SHP77 treated with DMSO at 0.1 percent for 48 hours (cell line): Measurements from ENCODE around the gene STYX.
A peak's percentile ranks its signal among the peaks of the same experiment; 100 is the strongest.

ENCODE experiments used
- DNase-seq: peaks from one replicate; lab custom pipeline; 2025; lab: John Stamatoyannopoulos, UW

STYX gene

GRCh38 chr14:52729925-52730708, at the start of gene STYX:
Gene STYX, plus strand, starts transcription at chr14:52730166. Its CDS starts 309 bp downstream, at chr14:52730475.
- DNase-seq = peak; percentile 88

DNA sequence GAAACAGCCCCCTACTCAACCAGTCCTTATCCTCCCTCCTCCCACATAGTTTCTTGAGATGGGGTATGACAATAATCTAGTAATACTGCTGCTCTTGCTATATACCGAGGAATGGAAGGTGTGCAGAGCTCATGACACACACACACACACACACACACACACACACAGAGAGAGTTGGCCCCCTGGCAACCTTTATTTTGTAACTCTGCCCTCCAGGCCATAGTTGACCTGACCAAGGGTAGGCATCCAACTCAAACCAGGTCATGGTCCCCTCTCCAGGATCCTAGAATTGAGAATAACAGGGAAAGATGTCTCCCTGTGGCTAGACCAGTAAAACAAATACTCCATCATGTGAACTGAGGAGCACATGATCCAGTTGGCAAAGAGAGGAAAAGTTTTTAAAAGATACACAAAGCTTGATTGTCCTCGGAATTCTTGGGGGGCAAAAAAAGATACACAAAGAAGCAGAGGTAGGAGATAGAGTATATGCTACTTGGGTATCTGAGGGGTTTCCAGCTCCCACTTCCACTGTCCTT, 45.9 kb upstream of the STYX start:
- no peak for DNase-seq

DNA sequence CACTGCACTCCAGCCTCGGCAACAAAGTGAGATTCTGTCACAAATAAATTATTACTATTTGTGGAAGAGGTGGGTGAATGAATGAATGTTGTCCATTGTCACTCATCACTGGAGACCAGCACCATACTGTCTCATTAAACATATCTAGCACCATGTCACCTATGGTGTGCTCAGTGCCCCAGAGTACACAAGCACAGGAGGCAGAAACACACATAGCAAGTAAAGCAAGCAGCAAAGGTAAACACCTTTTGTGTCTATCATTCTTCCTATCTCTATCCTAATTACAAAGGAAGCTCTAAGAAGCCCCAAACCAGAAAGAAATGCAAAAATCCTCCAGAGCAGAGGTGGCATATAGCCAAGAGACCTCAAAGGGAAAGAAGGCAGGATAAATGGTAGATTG, 43.8 kb upstream of the STYX start:
- DNase-seq = no peak

- DNase-seq = no peak
Measured at GRCh38 chr14:52690983-52691760, 38.8 kb upstream of the STYX start.

DNA sequence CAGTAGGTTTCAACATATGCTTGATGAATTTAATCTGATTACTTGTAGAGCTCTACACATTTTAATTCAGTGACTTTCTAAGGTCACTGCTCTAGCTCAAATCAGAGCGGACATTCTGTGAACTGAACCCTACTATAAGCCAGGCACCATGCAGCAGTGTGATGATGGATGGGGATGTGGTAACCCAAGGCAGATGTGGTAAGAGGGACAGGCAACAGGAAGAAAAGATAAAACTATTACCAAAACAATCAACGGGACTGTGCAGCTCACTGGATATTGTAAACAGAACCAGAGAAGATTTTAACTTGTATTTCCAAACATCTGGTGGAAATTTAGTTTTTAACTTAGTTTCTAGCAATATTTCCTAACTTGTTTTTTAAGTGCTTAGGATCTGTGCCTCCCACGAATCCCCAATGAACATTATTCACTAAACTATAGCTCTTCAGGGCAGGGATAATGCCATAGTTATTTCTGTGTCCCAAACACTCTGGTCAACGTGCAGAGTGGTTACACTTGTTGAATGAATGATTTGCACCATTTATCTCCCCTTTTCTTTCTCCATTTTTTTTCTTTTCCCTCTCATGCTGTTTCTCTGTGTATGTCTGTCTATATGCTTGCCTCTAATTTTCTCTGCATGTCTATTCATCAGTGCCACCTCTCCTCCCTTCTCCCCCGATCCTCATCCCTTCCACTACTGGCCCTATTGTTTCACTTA, 37.6 kb upstream of the STYX start:
- no peak for DNase-seq

DNA sequence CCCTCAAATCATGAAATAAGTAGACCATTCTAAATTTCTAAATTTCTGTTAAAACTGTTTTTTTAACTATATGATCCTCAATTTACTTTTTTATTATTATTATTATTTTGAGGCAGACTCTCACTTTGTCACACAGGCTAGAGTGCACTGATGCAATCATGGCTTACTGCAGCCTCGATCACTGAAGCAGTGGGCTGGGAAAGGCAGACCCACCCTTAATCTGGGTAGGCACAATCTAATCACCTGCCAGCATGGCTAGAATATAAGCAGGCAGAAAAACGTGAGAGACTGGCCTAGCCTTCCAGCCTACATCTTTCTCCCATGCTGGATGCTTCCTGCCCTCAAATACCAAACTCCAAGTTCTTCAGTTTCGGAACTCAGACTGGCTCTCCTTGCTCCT, 36.9 kb upstream of the STYX start:
- no peak for DNase-seq

DNA sequence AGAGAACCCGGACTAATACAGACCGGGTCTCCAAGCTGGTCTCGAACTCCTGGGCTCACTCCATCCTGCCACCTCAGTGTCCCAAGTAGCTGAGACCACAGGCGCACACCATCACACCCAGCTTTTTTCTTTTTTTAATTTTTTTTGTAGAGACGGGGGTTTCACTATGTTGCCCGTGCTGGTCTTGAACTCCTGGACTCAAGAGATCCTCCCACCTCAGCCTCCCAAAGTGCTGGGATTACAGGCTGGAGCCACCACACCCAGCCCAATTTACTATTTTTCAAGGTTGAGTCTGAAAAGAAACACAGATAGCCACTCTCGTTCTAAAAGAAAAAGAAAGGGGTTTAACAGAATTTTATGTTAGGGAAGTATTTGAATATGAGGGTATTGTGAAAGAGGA, 36.4 kb upstream of the STYX start:
- DNase-seq = no peak

DNA sequence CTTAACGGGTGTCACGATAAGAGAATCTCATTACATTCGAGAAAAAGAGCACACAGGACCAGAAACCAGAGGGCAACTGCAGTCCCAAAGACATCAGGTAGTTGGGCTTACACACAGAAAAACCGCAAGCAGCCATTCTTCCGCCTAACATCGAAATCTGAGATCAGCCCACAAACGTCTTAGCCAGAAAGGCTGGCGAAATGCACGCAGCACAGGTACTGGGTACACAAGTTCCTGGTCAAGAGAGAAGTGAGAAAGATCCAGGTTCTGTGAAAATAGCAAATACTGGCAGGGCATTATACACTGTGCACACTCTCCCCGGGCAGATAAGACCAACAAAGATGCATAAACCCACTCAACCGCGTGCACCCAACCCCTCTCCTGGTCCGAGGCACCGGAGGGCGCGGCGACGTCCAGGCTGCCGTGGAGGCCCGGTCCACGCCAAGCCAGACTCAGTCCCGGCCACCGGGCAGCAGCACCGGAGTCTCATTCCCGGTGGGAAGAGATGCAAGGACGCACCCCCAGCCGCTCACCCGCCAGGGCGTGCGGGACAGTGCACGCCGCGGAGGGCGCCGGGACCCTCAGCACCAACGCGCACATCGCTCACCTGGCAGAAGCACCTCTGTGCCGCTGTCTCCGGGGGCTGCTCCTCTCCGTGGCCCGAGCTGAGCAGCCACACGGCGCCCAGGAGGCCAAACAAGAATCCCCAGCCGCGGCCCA, 35.0 kb upstream of the STYX start:
- no peak for DNase-seq

- no peak for DNase-seq
Measured at GRCh38 chr14:52695481-52696091, 34.4 kb upstream of the STYX start, which contains the start of gene ERO1A. Gene ERO1A, minus strand, starts transcription at chr14:52695558. Its CDS starts 77 bp downstream, at chr14:52695481.

- no peak for DNase-seq
Measured at GRCh38 chr14:52700701-52701172, 29.2 kb upstream of the STYX start.

- no peak for DNase-seq
Measured at GRCh38 chr14:52701223-52701622, 28.7 kb upstream of the STYX start.

DNA sequence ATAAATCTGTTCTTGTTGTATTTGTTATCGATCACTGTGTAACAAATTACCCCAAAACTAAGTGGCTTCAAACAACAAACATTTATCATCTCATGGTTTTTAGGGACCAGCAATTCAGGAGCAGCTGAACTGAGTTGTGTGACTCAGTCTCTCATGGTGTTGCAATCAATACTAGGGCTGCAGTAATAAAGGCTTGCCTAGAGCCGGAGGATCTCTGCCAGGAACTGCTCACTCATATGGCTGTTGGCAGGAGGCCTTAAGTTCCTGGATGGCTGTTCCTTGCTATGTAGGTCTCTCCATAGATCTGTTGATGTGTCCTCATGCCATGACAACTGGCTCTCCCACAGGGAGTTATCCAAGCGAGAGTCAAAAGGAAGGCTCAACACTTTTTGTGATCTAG, 26.7 kb upstream of the STYX start:
- DNase-seq = no peak

DNA sequence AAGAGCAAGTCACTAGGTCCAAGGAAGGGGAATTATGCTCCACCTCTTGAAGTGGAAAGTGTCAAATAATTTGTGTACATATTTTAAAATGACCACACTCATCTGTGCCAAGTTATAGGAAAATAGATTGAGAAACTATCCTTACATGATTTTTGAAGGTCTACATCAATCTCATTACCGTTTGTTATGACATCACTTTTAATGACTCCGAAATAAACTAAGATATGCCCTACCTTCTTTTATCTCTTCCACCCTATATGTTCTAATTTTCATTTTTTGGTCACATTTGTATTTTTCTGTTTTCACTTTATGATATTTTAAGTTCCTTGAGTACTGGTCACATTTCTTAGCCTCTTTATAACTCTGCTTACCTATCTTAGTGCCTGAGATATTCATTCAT, 26.3 kb upstream of the STYX start:
- no peak for DNase-seq

DNA sequence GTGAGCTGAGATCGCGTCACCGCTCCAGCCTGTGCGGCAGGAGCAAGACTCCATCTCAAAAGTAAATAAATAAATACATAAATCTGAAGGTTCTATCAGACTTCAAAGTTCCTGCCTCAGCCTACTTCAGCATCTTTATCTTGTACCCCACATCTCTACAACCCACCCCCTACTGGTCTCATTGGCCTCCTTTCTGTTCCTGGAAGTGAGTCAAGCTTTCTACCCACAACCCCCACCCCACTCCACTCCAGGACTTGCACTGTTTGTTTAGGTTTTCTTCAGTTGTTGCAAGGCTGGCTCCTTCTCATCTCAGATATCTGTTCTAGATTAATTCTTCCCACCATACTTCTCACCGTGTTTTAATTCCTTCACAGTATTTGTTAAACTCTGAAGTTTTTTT, 23.7 kb upstream of the STYX start:
- DNase-seq = no peak

GRCh38 chr14:52706724-52707706, 23.0 kb upstream of the STYX start, which contains the start of gene PSMC6:
Gene PSMC6, plus strand, starts transcription at chr14:52707200. Its CDS starts 20 bp downstream, at chr14:52707220.
- DNase-seq = peak; percentile 85

GRCh38 chr14:52711666-52712065, 18.3 kb upstream of the STYX start:
- DNase-seq = no peak

DNA sequence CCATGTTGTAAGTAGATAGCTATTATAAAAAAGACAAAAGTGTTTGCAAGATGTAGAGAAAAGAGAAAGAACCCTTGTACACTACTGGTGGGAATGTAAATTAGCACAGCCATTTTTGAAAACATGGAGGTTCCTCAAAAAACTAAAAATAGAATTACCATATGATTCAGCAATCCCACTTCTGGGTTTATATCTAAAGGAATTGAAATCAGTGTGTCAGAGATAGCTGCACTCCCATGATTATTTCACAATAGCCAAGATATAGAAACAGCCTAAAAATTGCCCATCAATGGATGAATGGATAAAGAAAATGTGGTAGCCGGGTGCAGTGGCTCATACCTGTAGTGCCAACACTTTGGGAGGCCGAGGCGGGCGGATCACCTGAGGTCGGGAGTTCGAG, 13.8 kb upstream of the STYX start:
- DNase-seq = no peak

- DNase-seq = no peak
Measured at GRCh38 chr14:52723514-52724359, 6.2 kb upstream of the STYX start.

DNA sequence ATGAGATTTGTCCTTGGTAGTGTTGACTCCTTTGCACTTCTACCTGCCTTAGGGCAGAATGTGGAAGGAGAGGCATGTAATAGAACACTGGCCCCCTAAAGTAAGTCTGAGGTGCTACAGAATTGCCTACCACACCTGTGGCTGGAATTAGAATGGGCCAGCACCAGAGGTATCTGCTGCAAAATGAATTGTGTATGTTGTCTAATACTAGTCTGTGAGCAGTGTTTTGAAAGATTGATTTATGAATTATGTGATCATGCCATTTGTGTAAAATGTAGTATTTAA, 5.7 kb upstream of the STYX start:
- DNase-seq = no peak
